Cardiac fibroblast (primary cell): ENCODE data around the gene RNU7-1.

Experiments
- DNase-seq, 2 donors: peaks; one replicate each; pipeline versions ENCODE4 v3.0.0 to v3.0.0-alpha.2; 2010; ENCODE audit warnings: low read depth in 2 of 2
- H3K4me3 ChIP-seq, 2 donors: replicated peaks in 1 of 2; 1 replicate in 1 of 2; 2 replicates in 1 of 2; pipeline ENCODE4 v1.5.1; 2011; ENCODE audit warnings: low read depth in 2 of 2, low read length in 2 of 2, mild to moderate bottlenecking in 2 of 2, moderate library complexity in 1 of 2
- CTCF ChIP-seq: IDR thresholded peaks from one replicate; pipeline ENCODE4 v1.5.1; 2011; ENCODE audit warnings: low read depth, mild to moderate bottlenecking, low read length, inconsistent platforms

RNU7-1 gene

GRCh38 chr12:6979021-6979420 is 35.4 kb downstream of the RNU7-1 start:
- no peak overlapping the region for H3K4me3 ChIP-seq
- TF ChIP-seq CTCF, result no peak
- no peak for DNase-seq

GRCh38 chr12:6979453-6979852 is 35.8 kb downstream of the RNU7-1 start:
- no peak for TF ChIP-seq CTCF
- H3K4me3 ChIP-seq, result no peak overlapping the region
- no peak for DNase-seq

DNA sequence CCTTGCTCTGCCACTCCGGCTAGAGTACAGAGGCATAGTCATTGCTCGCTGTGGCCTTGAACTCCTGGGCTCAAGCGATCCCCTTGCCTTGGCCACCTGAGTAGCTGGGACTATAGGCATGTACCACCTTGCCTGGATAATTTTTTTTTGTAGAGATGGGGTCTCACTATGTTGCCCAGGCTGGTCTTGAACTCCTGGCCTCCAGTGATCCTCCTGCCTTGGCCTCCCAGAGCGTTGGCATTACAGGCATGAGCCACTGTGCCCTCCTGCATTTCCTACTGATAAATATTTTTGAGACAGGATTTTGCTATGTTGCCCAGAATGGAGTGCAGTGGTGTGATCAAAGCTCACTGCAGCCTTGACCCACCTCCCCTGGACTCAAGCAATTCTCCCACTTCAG is 36.5 kb downstream of the RNU7-1 start:
- no peak overlapping the region for H3K4me3 ChIP-seq
- TF ChIP-seq CTCF, result no peak
- no peak for DNase-seq

- TF ChIP-seq CTCF, result no peak
- H3K4me3 ChIP-seq, result no peak overlapping the region
- DNase-seq, result no peak
These were observed 37.1 kb downstream of the RNU7-1 start for GRCh38 chr12:6980740-6981139.

- no peak overlapping the region for H3K4me3 ChIP-seq
- TF ChIP-seq CTCF, result no peak
- DNase-seq, result no peak
These were observed 37.8 kb downstream of the RNU7-1 start for GRCh38 chr12:6981152-6982052.

DNA sequence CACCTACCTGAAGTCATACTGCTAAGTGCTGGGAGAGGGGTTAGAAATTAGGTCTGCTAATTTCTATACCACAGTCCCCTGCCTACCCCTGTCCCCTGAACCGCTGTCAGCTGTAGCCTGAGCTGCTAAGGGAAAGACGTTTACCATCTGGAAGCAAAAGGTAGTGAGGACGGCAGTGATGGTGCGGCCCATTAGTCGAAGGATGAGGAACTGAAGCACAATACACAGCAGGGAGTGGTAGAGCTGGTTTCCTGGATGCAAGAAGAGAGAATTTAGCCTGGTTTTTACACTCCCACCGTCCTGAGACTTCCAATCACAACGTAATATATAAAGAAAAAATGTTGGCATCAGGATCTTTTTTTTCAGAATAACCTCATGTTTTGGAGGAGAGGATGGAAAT is 38.9 kb downstream of the RNU7-1 start:
- no peak overlapping the region for H3K4me3 ChIP-seq
- no peak for DNase-seq
- no peak for TF ChIP-seq CTCF
